ENCODE data around the gene DDR2.
A peak's percentile ranks its signal among the peaks of the same experiment; 100 is the strongest.

The DDR2 gene

DNA sequence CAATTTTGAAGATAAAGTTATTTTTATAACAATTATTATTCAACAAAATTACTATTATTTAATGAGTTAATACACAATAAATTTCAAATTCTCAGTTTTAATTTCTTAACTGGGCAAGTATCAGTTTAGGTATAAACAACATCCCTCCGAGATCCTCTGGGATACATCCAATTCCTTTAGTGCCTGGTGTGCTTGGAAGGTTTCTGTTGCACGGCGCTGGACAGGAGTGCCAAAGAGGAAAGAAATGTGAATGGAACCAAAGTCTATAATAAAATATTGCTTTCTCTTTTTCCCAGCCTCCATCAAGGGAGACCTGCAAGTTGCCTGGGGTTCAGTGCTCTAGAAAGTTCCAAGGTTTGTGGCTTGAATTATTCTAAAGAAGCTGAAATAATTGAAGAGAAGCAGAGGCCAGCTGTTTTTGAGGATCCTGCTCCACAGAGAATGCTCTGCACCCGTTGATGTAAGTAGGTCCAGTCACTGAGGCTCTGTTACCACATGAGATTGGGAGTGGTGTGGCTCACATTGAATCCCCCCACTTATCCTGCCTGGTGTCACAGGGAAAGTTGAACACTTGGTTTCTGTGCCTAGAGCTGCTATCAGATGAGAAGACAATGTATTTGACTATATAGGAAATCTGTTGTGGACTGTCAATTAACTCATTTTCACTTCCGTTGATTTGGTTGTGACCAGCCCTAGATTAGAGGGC lies 22.8 kb downstream of the DDR2 start:
- Histone ChIP-seq H3K27me3 (ENCODE audit: control insufficient read depth in 3 of 3, insufficient read depth in 3 of 3, low read depth in 1 of 3, low read length in 3 of 3) (no peaks in the 10 kb centered on the region), H3K36me3 (replicated peaks in 1 of 2; ENCODE audit: control insufficient read depth in 2 of 2, insufficient read depth in 2 of 2, low read length in 2 of 2) (no peaks in the 10 kb centered on the region), H3K4ac (ENCODE audit: low read length) (no peak overlapping the region), H2AFZ (ENCODE audit: low read length) (no peak overlapping the region), H3K27ac (replicated peaks; ENCODE audit: low read length) (no peak overlapping the region), H3K9me3 (replicated peaks in 1 of 2; ENCODE audit: control insufficient read depth in 2 of 2, insufficient read depth in 1 of 2, low read depth in 1 of 2, low read length in 2 of 2) (no peaks in the 10 kb centered on the region), H3K23ac (ENCODE audit: low read depth, low read length, poor library complexity) (no peak overlapping the region), H3K4me2 (ENCODE audit: insufficient read depth, low read length, poor library complexity, severe bottlenecking) (no peak overlapping the region), H3K79me1 (ENCODE audit: low read depth, low read length) (no peaks in the 10 kb centered on the region), H3K4me3 (ENCODE audit: low read length in 2 of 2) (no peak overlapping the region), H2AK5ac (ENCODE audit: low read depth, low read length) (no peak overlapping the region), H4K91ac (ENCODE audit: low read depth, low read length, poor library complexity) (no peak overlapping the region), H2BK15ac (ENCODE audit: low read length) (no peak overlapping the region), H3K14ac (ENCODE audit: low read length) (no peak overlapping the region), H3K4me1 (ENCODE audit: control insufficient read depth in 2 of 2, insufficient read depth in 1 of 2, low read depth in 1 of 2, low read length in 2 of 2) (no peaks in the 10 kb centered on the region), H2BK5ac (ENCODE audit: low read length) (no peak overlapping the region), H3K9ac (ENCODE audit: low read depth, low read length, poor library complexity) (no peak overlapping the region), H2BK120ac (ENCODE audit: low read depth, low read length) (no peak overlapping the region), H2BK12ac (ENCODE audit: low read length) (no peak overlapping the region), H3K18ac (ENCODE audit: low read length) (no peak overlapping the region), H4K8ac (ENCODE audit: low read depth, low read length) (no peak overlapping the region)
- no CpG with 5 or more reads among the region's 5 CpGs for WGBS, 2 donors (ENCODE audit: extremely low coverage in 2 of 2, insufficient read length in 2 of 2, insufficient replicate concordance in 1 of 2)
- no peak for DNase-seq (ENCODE audit: low spot score)

DNA sequence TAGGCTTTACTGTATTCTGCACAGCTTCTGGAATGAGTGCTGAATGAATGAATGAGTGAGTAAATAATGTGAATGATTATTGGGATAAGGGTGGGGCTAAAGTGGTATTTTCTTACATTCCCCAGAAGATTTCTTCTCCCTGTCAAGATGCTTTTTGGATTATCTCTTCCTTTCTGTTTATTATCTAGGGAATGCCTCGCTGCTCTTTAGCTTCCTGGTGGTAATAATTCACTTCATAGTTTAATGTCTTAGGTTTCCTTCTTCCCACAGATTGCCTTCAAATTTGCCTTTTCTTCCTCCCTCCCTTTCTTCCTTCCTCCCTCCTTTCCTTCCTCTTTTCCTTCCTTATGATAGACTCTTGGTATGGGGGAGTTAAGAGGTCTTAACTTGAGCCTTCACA lies 24.0 kb downstream of the DDR2 start:
- H3K14ac ChIP-seq (ENCODE audit: low read length), result no peak overlapping the region
- H2BK120ac ChIP-seq (ENCODE audit: low read depth, low read length), result no peak overlapping the region
- no peaks in the 10 kb centered on the region for H3K9me3 ChIP-seq (replicated peaks in 1 of 2; ENCODE audit: control insufficient read depth in 2 of 2, insufficient read depth in 1 of 2, low read depth in 1 of 2, low read length in 2 of 2)
- no peak overlapping the region for H3K4me2 ChIP-seq (ENCODE audit: insufficient read depth, low read length, poor library complexity, severe bottlenecking)
- H2BK5ac ChIP-seq (ENCODE audit: low read length), result no peak overlapping the region
- H3K18ac ChIP-seq (ENCODE audit: low read length), result no peak overlapping the region
- H2AFZ ChIP-seq (ENCODE audit: low read length), result no peak overlapping the region
- H3K27ac ChIP-seq (replicated peaks; ENCODE audit: low read length), result no peak overlapping the region
- H3K4ac ChIP-seq (ENCODE audit: low read length), result no peak overlapping the region
- no peak overlapping the region for H4K91ac ChIP-seq (ENCODE audit: low read depth, low read length, poor library complexity)
- H2AK5ac ChIP-seq (ENCODE audit: low read depth, low read length), result no peak overlapping the region
- H3K27me3 ChIP-seq (ENCODE audit: control insufficient read depth in 3 of 3, insufficient read depth in 3 of 3, low read depth in 1 of 3, low read length in 3 of 3), result no peaks in the 10 kb centered on the region
- H3K36me3 ChIP-seq (replicated peaks in 1 of 2; ENCODE audit: control insufficient read depth in 2 of 2, insufficient read depth in 2 of 2, low read length in 2 of 2), result no peaks in the 10 kb centered on the region
- H2BK15ac ChIP-seq (ENCODE audit: low read length), result no peak overlapping the region
- H3K23ac ChIP-seq (ENCODE audit: low read depth, low read length, poor library complexity), result no peak overlapping the region
- no peaks in the 10 kb centered on the region for H3K79me1 ChIP-seq (ENCODE audit: low read depth, low read length)
- no peaks in the 10 kb centered on the region for H3K4me1 ChIP-seq (ENCODE audit: control insufficient read depth in 2 of 2, insufficient read depth in 1 of 2, low read depth in 1 of 2, low read length in 2 of 2)
- H4K8ac ChIP-seq (ENCODE audit: low read depth, low read length), result no peak overlapping the region
- no peak overlapping the region for H3K4me3 ChIP-seq (ENCODE audit: low read length in 2 of 2)
- WGBS, 2 donors (ENCODE audit: extremely low coverage in 2 of 2, insufficient read length in 2 of 2, insufficient replicate concordance in 1 of 2), result no CpG with 5 or more reads among the region's 1 CpG
- no peak for DNase-seq (ENCODE audit: low spot score)
- H2BK12ac ChIP-seq (ENCODE audit: low read length), result no peak overlapping the region
- H3K9ac ChIP-seq (ENCODE audit: low read depth, low read length, poor library complexity), result no peak overlapping the region

DNA sequence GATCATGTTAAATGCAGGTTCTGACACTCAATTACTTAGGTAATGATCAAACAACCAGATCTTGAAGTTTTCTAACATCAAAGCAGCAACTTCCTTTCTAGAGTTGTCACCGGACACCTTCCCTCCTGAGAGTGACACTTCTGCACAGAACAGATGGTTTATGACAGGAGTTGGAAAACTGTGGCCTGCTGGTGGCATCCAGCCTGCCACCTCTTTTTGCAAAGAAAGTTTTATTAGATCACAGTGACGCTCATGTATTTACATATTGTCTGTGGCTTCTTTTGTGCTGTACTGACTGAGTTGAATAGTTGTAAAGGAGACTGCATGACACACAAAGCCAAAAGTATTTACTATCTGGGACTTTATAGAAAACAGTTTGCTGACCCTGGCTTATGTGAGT lies 28.3 kb downstream of the DDR2 start:
- Histone ChIP-seq H2BK12ac (ENCODE audit: low read length) (no peak overlapping the region), H3K4ac (ENCODE audit: low read length) (no peak overlapping the region), H2BK120ac (ENCODE audit: low read depth, low read length) (no peak overlapping the region), H3K79me1 (ENCODE audit: low read depth, low read length) (no peaks in the 10 kb centered on the region), H2BK15ac (ENCODE audit: low read length) (no peak overlapping the region), H3K36me3 (replicated peaks in 1 of 2; ENCODE audit: control insufficient read depth in 2 of 2, insufficient read depth in 2 of 2, low read length in 2 of 2) (no peaks in the 10 kb centered on the region), H3K23ac (ENCODE audit: low read depth, low read length, poor library complexity) (no peak overlapping the region), H2BK5ac (ENCODE audit: low read length) (no peak overlapping the region), H3K4me1 (ENCODE audit: control insufficient read depth in 2 of 2, insufficient read depth in 1 of 2, low read depth in 1 of 2, low read length in 2 of 2) (peaks cover 0 to 5% of the 10 kb centered on the region in 2 donors), H3K27ac (replicated peaks; ENCODE audit: low read length) (no peak overlapping the region), H3K14ac (ENCODE audit: low read length) (no peak overlapping the region), H3K4me2 (ENCODE audit: insufficient read depth, low read length, poor library complexity, severe bottlenecking) (no peak overlapping the region), H2AFZ (ENCODE audit: low read length) (peak overlapping the region; percentile 11), H3K9ac (ENCODE audit: low read depth, low read length, poor library complexity) (no peak overlapping the region), H3K27me3 (ENCODE audit: control insufficient read depth in 3 of 3, insufficient read depth in 3 of 3, low read depth in 1 of 3, low read length in 3 of 3) (no peaks in the 10 kb centered on the region), H2AK5ac (ENCODE audit: low read depth, low read length) (no peak overlapping the region), H4K91ac (ENCODE audit: low read depth, low read length, poor library complexity) (no peak overlapping the region), H4K8ac (ENCODE audit: low read depth, low read length) (no peak overlapping the region), H3K4me3 (ENCODE audit: low read length in 2 of 2) (no peak overlapping the region), H3K9me3 (replicated peaks in 1 of 2; ENCODE audit: control insufficient read depth in 2 of 2, insufficient read depth in 1 of 2, low read depth in 1 of 2, low read length in 2 of 2) (no peaks in the 10 kb centered on the region), H3K18ac (ENCODE audit: low read length) (no peak overlapping the region)
- no peak for DNase-seq (ENCODE audit: low spot score)
- WGBS, 2 donors (ENCODE audit: extremely low coverage in 2 of 2, insufficient read length in 2 of 2, insufficient replicate concordance in 1 of 2), result no CpG with 5 or more reads among the region's 2 CpGs

DNA sequence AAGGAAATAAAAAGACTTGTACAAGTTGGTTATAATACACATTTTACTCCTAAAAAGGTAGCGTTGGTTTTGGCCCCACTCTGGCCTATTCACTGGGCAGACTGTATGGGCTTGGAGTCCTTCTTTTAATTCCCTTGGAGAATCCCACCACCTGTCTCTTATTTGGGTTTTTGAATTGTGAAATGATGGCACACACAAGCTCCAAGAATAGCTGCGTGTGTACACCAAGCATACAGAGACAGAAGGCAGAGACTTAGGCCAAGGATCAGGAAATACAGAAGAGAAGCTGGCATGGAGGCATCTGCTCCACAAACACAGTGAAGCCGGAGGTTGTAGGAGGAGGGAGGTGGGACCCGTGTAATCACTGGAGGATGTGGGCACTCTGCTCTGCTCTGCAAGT lies 29.1 kb downstream of the DDR2 start:
- Histone ChIP-seq H2AFZ (ENCODE audit: low read length) (no peak overlapping the region), H2BK12ac (ENCODE audit: low read length) (no peak overlapping the region), H3K79me1 (ENCODE audit: low read depth, low read length) (no peaks in the 10 kb centered on the region), H2BK5ac (ENCODE audit: low read length) (no peak overlapping the region), H3K23ac (ENCODE audit: low read depth, low read length, poor library complexity) (no peak overlapping the region), H3K4me3 (ENCODE audit: low read length in 2 of 2) (no peak overlapping the region), H3K4ac (ENCODE audit: low read length) (no peak overlapping the region), H3K14ac (ENCODE audit: low read length) (no peak overlapping the region), H3K4me2 (ENCODE audit: insufficient read depth, low read length, poor library complexity, severe bottlenecking) (no peak overlapping the region), H3K9ac (ENCODE audit: low read depth, low read length, poor library complexity) (no peak overlapping the region), H4K8ac (ENCODE audit: low read depth, low read length) (no peak overlapping the region), H3K4me1 (ENCODE audit: control insufficient read depth in 2 of 2, insufficient read depth in 1 of 2, low read depth in 1 of 2, low read length in 2 of 2) (peaks cover 0 to 5% of the 10 kb centered on the region in 2 donors), H2BK120ac (ENCODE audit: low read depth, low read length) (no peak overlapping the region), H3K9me3 (replicated peaks in 1 of 2; ENCODE audit: control insufficient read depth in 2 of 2, insufficient read depth in 1 of 2, low read depth in 1 of 2, low read length in 2 of 2) (no peaks in the 10 kb centered on the region), H2AK5ac (ENCODE audit: low read depth, low read length) (no peak overlapping the region), H3K27ac (replicated peaks; ENCODE audit: low read length) (no peak overlapping the region), H2BK15ac (ENCODE audit: low read length) (no peak overlapping the region), H4K91ac (ENCODE audit: low read depth, low read length, poor library complexity) (no peak overlapping the region), H3K18ac (ENCODE audit: low read length) (no peak overlapping the region), H3K27me3 (ENCODE audit: control insufficient read depth in 3 of 3, insufficient read depth in 3 of 3, low read depth in 1 of 3, low read length in 3 of 3) (no peaks in the 10 kb centered on the region), H3K36me3 (replicated peaks in 1 of 2; ENCODE audit: control insufficient read depth in 2 of 2, insufficient read depth in 2 of 2, low read length in 2 of 2) (no peaks in the 10 kb centered on the region)
- WGBS, 2 donors (ENCODE audit: extremely low coverage in 2 of 2, insufficient read length in 2 of 2, insufficient replicate concordance in 1 of 2), result no CpG with 5 or more reads among the region's 4 CpGs
- DNase-seq (ENCODE audit: low spot score), result no peak
